ENCODE results near the gene MTERF4. TPM values are rescaled to one million over a fixed set of nuclear protein-coding genes. Genes with fewer than 3 reads are reported as not detected.

The MTERF4 gene
- total RNA-seq, 6 experiments from 2014 or later: 12.1 to 26.3 (median 17.0) TPM

GRCh38 chr2:241123816-241124536 is 21.9 kb upstream of the MTERF4 start:
- H3K4me1 ChIP-seq: peaks cover 0 to 6% (median 2%) of the 10 kb centered on the region in 4 donors
- ATAC-seq: peak; percentile 73 to 99 (median 99)

GRCh38 chr2:241122376-241123002 is 20.4 kb upstream of the MTERF4 start:
- peaks cover 0 to 6% (median 2%) of the 10 kb centered on the region in 4 donors for H3K4me1 ChIP-seq
- H3K27me3 ChIP-seq: no peaks in the 10 kb centered on the region
- WGBS (ENCODE audit: insufficient coverage, low coverage, low lambda C conversion rate, missing lambda C conversion rate): 93% methylated on average over 3 of the region's 19 CpGs
- DNase-seq (peak in 1 of 3 donors; percentile 37), ATAC-seq (no peak)
- no peak overlapping the region for H3K27ac ChIP-seq
- H3K36me3 ChIP-seq: no peaks in the 10 kb centered on the region
- TF ChIP-seq POLR2A (IDR thresholded peaks at IDR 0.05) (no peak), CTCF (IDR thresholded peaks at IDR 0.05) (no peak)
- no peak overlapping the region for H3K4me3 ChIP-seq
- H3K9me3 ChIP-seq: no peaks in the 10 kb centered on the region
- intact Hi-C loops (cut with DNase I): no loop called here

More at GRCh38 chr2:241123816-241124536, 21.9 kb upstream of the MTERF4 start:
- TF ChIP-seq CTCF (IDR thresholded peaks at IDR 0.05) (no peak), POLR2A (IDR thresholded peaks at IDR 0.05) (no peak)
- peak in 2 of 3 donors; percentile 89 to 92 for DNase-seq
- no peak overlapping the region for H3K27ac ChIP-seq
- H3K27me3 ChIP-seq: no peaks in the 10 kb centered on the region
- intact Hi-C loops (cut with DNase I): no loop called here
- H3K4me3 ChIP-seq: no peak overlapping the region
- H3K36me3 ChIP-seq: no peaks in the 10 kb centered on the region
- 83% methylated on average over 6 of the region's 16 CpGs for WGBS (ENCODE audit: insufficient coverage, low coverage, low lambda C conversion rate, missing lambda C conversion rate)
- no peaks in the 10 kb centered on the region for H3K9me3 ChIP-seq

GRCh38 chr2:241121008-241121407 is 18.9 kb upstream of the MTERF4 start:
- TF ChIP-seq CTCF (IDR thresholded peaks at IDR 0.05) (no peak), POLR2A (IDR thresholded peaks at IDR 0.05) (no peak)
- Histone ChIP-seq H3K27ac (no peak overlapping the region), H3K36me3 (no peaks in the 10 kb centered on the region), H3K9me3 (no peaks in the 10 kb centered on the region), H3K4me3 (no peak overlapping the region), H3K4me1 (peaks cover 0 to 6% (median 2%) of the 10 kb centered on the region in 4 donors), H3K27me3 (no peaks in the 10 kb centered on the region)
- intact Hi-C loops (cut with DNase I): no loop called here
- DNase-seq (no peak), ATAC-seq (no peak)
- 77% methylated on average over 5 of the region's 5 CpGs for WGBS (ENCODE audit: insufficient coverage, low coverage, low lambda C conversion rate, missing lambda C conversion rate)

- 97% methylated on average over 2 of the region's 2 CpGs for WGBS (ENCODE audit: insufficient coverage, low coverage, low lambda C conversion rate, missing lambda C conversion rate)
Measured at GRCh38 chr2:241120440-241120839, 18.4 kb upstream of the MTERF4 start.

More at GRCh38 chr2:241120440-241120839, 18.4 kb upstream of the MTERF4 start:
- ATAC-seq (no peak), DNase-seq (no peak)
- Histone ChIP-seq H3K36me3 (no peaks in the 10 kb centered on the region), H3K27ac (no peak overlapping the region), H3K9me3 (no peaks in the 10 kb centered on the region), H3K4me3 (no peak overlapping the region), H3K4me1 (peaks cover 0 to 6% (median 2%) of the 10 kb centered on the region in 4 donors), H3K27me3 (no peaks in the 10 kb centered on the region)
- intact Hi-C loops (cut with DNase I): no loop called here
- TF ChIP-seq POLR2A (IDR thresholded peaks at IDR 0.05) (no peak), CTCF (IDR thresholded peaks at IDR 0.05) (no peak)
